ENCODE results near the gene CHST9. TPM values are rescaled to one million over a fixed set of nuclear protein-coding genes. Genes with fewer than 3 reads are reported as not detected.
"Not testable (repeated sequence)": the region's sequence is repeated elsewhere in the genome, so short reads cannot be mapped to it uniquely, and the experiment has no call there.

The CHST9 gene
- total and polyA plus RNA-seq, 10 of the 15 experiments (the other 5 are each of a cell fraction or from before 2014, with no cell fraction given), result 0.34 TPM; not detected in 9

GRCh38 chr18:26928670-26929313 is 256.3 kb downstream of the CHST9 start:
- intact Hi-C loops (cut with micrococcal nuclease; ENCODE audit: unreplicated experiment), result no loop called here
- CTCF ChIA-PET, result no interaction called here
- H3K4me1 ChIP-seq (ENCODE audit: control insufficient read depth, insufficient read depth, low read length), result no peaks in the 10 kb centered on the region
- no peak for FAIRE-seq
- no peaks in the 10 kb centered on the region for H3K9me3 ChIP-seq (replicated peaks; ENCODE audit: control insufficient read depth, insufficient read depth, low read length)
- TF ChIP-seq TARDBP (IDR thresholded peaks at IDR 0.05; ENCODE audit: borderline replicate concordance), result no peak
- TF ChIP-seq POU2F2 (IDR thresholded peaks at IDR 0.05; ENCODE audit: borderline replicate concordance, low read depth, low read length), result no peak
- TF ChIP-seq, protein P1, sequence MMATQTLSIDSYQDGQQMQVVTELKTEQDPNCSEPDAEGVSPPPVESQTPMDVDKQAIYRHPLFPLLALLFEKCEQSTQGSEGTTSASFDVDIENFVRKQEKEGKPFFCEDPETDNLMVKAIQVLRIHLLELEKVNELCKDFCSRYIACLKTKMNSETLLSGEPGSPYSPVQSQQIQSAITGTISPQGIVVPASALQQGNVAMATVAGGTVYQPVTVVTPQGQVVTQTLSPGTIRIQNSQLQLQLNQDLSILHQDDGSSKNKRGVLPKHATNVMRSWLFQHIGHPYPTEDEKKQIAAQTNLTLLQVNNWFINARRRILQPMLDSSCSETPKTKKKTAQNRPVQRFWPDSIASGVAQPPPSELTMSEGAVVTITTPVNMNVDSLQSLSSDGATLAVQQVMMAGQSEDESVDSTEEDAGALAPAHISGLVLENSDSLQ (IDR thresholded peaks at IDR 0.05), result no peak
- no peak for TF ChIP-seq STAT1 (conservative IDR thresholded peaks at IDR 0.05)
- no peak for TF ChIP-seq EGR1 (IDR thresholded peaks at IDR 0.05; ENCODE audit: borderline replicate concordance in 1 of 2, low read depth in 2 of 2, low read length in 2 of 2)
- TF ChIP-seq MEF2A (IDR thresholded peaks at IDR 0.05; ENCODE audit: insufficient read depth, low read depth, low read length), result no peak
- no peak for TF ChIP-seq EED (IDR thresholded peaks at IDR 0.05; ENCODE audit: low read depth)
- no peak for TF ChIP-seq RAD51 (IDR thresholded peaks at IDR 0.05)
- no peak for TF ChIP-seq BACH1 (IDR thresholded peaks at IDR 0.05; ENCODE audit: borderline replicate concordance)
- TF ChIP-seq HDGF (IDR thresholded peaks at IDR 0.05), result no peak
- no peak for TF ChIP-seq BMI1 (IDR thresholded peaks at IDR 0.05; ENCODE audit: borderline replicate concordance)
- TF ChIP-seq NKRF (conservative IDR thresholded peaks at IDR 0.05), result no peak
- no peak for TF ChIP-seq NFYA (IDR thresholded peaks at IDR 0.05; ENCODE audit: borderline replicate concordance, low read depth, low read length)
- TF ChIP-seq ESRRA (IDR thresholded peaks at IDR 0.05; ENCODE audit: low read length), result no peak
- TF ChIP-seq TBL1XR1 (IDR thresholded peaks at IDR 0.05; ENCODE audit: low read depth, low read length), result no peak
- no peak for TF ChIP-seq HDAC2 (IDR thresholded peaks at IDR 0.05)
- no peak for TF ChIP-seq MYB (IDR thresholded peaks at IDR 0.05; ENCODE audit: borderline replicate concordance, low read depth, low read length)
- H3K36me3 ChIP-seq (ENCODE audit: control insufficient read depth in 2 of 2, insufficient read depth in 2 of 2, low read length in 1 of 2), result no peaks in the 10 kb centered on the region
- no peak overlapping the region for H3K27ac ChIP-seq (ENCODE audit: control insufficient read depth, insufficient read depth)
- no peak for ATAC-seq
- POLR2A ChIA-PET, result no interaction called here
- no peak overlapping the region for H3K4me2 ChIP-seq (ENCODE audit: control insufficient read depth, insufficient read depth)
- in situ Hi-C loops (cut with MboI), result no loop called here
- SMC1A ChIA-PET (ENCODE audit: uncharacterized antibody, unreplicated experiment), result no interaction called here
- no TSS peak for BruUV-seq (replicated peaks)
- no peak overlapping the region for H2AFZ ChIP-seq (ENCODE audit: control insufficient read depth, low read depth, low read length)
- H3K27me3 ChIP-seq (replicated peaks in 1 of 2; ENCODE audit: control insufficient read depth in 2 of 2, insufficient read depth in 2 of 2, low read length in 1 of 2), result no peaks in the 10 kb centered on the region
- WGBS (ENCODE audit: insufficient coverage, insufficient replicate concordance, low lambda C conversion rate, missing lambda C conversion rate), result 0% methylated on average over 3 of the region's 3 CpGs
- H3K9ac ChIP-seq (ENCODE audit: control insufficient read depth, insufficient read depth, low read length), result no peak overlapping the region
- DNase-seq (ENCODE audit: low read depth, low spot score), result no peak
- no peak overlapping the region for H3K4me3 ChIP-seq
- no peaks in the 10 kb centered on the region for H4K20me1 ChIP-seq (ENCODE audit: control insufficient read depth, insufficient read depth)
- H3K79me2 ChIP-seq (ENCODE audit: control insufficient read depth, insufficient read depth, low read length), result no peaks in the 10 kb centered on the region
- RAD21 ChIA-PET (ENCODE audit: unreplicated experiment), result no interaction called here

GRCh38 chr18:26927822-26928221 is 257.3 kb downstream of the CHST9 start:
- in situ Hi-C loops (cut with MboI); H3K4me2 ChIP-seq (ENCODE audit: control insufficient read depth, insufficient read depth); H3K4me1 ChIP-seq (ENCODE audit: control insufficient read depth, insufficient read depth, low read length); H3K9me3 ChIP-seq (replicated peaks; ENCODE audit: control insufficient read depth, insufficient read depth, low read length); SMC1A ChIA-PET (ENCODE audit: uncharacterized antibody, unreplicated experiment); RAD21 ChIA-PET (ENCODE audit: unreplicated experiment); H3K4me3 ChIP-seq; H3K36me3 ChIP-seq (ENCODE audit: control insufficient read depth in 2 of 2, insufficient read depth in 2 of 2, low read length in 1 of 2); FAIRE-seq; H3K27me3 ChIP-seq (replicated peaks in 1 of 2; ENCODE audit: control insufficient read depth in 2 of 2, insufficient read depth in 2 of 2, low read length in 1 of 2); POLR2A ChIA-PET; H3K79me2 ChIP-seq (ENCODE audit: control insufficient read depth, insufficient read depth, low read length); CTCF ChIA-PET; H3K9ac ChIP-seq (ENCODE audit: control insufficient read depth, insufficient read depth, low read length); DNase-seq (ENCODE audit: low read depth, low spot score); H3K27ac ChIP-seq (ENCODE audit: control insufficient read depth, insufficient read depth); H4K20me1 ChIP-seq (ENCODE audit: control insufficient read depth, insufficient read depth); ATAC-seq; BruUV-seq (replicated peaks); H2AFZ ChIP-seq (ENCODE audit: control insufficient read depth, low read depth, low read length); intact Hi-C loops (cut with micrococcal nuclease; ENCODE audit: unreplicated experiment): not testable (repeated sequence)
- 20% methylated on average over 8 of the region's 8 CpGs for WGBS (ENCODE audit: insufficient coverage, insufficient replicate concordance, low lambda C conversion rate, missing lambda C conversion rate)

Measured in GM12878 (cell line).